GM12891 (cell line): Measurements from ENCODE around the gene GNB1L.

ENCODE experiments used
- POLR2A ChIP-seq: IDR thresholded peaks from 2 replicates; pipeline ENCODE4 v1.6.1; 2011; ENCODE audit warnings: low read depth, low read length, control low read depth
- POLR2AphosphoS5 ChIP-seq: IDR thresholded peaks from 2 replicates; pipeline ENCODE4 v1.6.1; 2011; ENCODE audit warnings: low read depth, low read length, control low read depth
- SPI1 ChIP-seq: IDR thresholded peaks from 2 replicates; pipeline ENCODE4 v1.6.1; 2011; ENCODE audit warnings: low read depth, low read length, control low read depth
- TAF1 ChIP-seq: IDR thresholded peaks from 2 replicates; pipeline ENCODE4 v1.6.1; 2011; ENCODE audit warnings: low read depth, low read length, control low read depth

- TF ChIP-seq TAF1 (no peak), POLR2A (no peak), POLR2AphosphoS5 (no peak), SPI1 (no peak)
Observed at GRCh38 chr22:19828035-19828401, 26.7 kb downstream of the GNB1L start.
